Nasal cavity respiratory epithelium epithelial cell of viscerocranial mucosa (primary cell): ENCODE results near the gene ZC3H15. TPM values are rescaled to one million over a fixed set of nuclear protein-coding genes. Genes with fewer than 3 reads are reported as not detected.

ENCODE experiments used
- total RNA-seq: library from RNA; depleted of rRNA; stranded (reverse); fragments of >200 nt; gene quantifications from 2 replicates; pipeline ENCODE4 v1.2.3, GENCODE V29; 2014

Gene ZC3H15
- total RNA-seq = 147 and 181 TPM in 2 replicates

DNA sequence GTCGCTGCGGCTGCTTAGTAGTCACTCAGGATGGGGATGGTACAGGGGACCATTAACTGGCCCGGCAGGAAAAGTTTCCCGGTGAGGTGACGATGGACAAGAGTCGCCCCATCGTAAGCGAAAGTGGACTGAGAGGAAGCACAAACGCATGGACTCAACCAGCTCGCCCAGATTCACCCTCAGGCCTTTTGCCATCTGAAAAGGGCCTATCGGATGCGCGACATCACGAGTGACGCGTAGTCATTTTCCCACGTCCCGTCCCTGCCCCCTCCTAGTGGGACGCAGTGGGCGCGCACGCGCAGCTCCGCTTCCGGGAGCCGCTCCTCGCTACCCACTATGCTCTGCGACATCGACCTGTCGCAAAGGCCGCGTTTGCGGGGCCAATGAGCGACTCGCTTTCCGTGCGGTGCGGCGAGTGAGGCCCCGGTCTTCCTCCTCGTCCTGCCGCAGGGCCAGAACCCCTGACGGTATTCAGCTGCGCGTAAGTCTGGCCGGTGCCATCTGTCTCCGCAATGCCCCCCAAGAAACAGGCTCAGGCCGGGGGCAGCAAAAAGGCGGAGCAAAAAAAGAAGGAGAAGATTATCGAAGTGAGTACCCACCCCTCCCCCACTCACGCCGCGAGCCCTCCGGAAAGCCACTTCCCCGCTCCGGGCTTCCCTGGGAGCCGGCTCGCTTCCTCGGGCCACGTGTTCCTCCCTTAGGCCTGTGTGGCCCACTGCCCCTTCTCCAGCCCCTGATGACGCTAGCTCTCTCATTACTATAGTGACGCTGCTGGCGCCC, at the start of gene ZC3H15:
Gene ZC3H15 (plus strand): TSS at position 390 of the 780 bp plus-strand sequence. CDS start 123 bp downstream, at position 513.

Other genes starting within 250 kb of the ZC3H15 start
- 145 and 421 TPM in 2 replicates for gene ITGAV, start 103.8 kb downstream of the ZC3H15 start, total RNA-seq
- 1.4 and 4.7 TPM in 2 replicates for gene FAM171B, start 207.8 kb downstream of the ZC3H15 start, total RNA-seq